Panc1 (cell line): ENCODE results near the gene HMCN2.

Experiments
- POLR2AphosphoS5 ChIP-seq: IDR thresholded peaks from 2 replicates; pipeline ENCODE4 v1.6.1; 2012; ENCODE audit warnings: mild to moderate bottlenecking, low read depth, low read length, moderate library complexity
- REST ChIP-seq, 2 experiments: IDR thresholded peaks; 2 replicates each; pipeline ENCODE4 v1.6.1; 2011 to 2012; ENCODE audit warnings: low read depth in 2 of 2, control low read depth in 1 of 2, low read length in 1 of 2, mild to moderate bottlenecking in 1 of 2, moderate library complexity in 1 of 2; ENCODE audit not compliant: insufficient read depth in 1 of 2
- SIN3A ChIP-seq: IDR thresholded peaks from 2 replicates; pipeline ENCODE4 v1.6.1; 2012; ENCODE audit warnings: low read depth, mild to moderate bottlenecking, low read length, moderate library complexity, borderline replicate concordance; ENCODE audit not compliant: insufficient read depth
- TCF7L2 ChIP-seq: IDR thresholded peaks from 2 replicates; pipeline ENCODE4 v1.6.1; 2011; ENCODE audit warnings: mild to moderate bottlenecking, low read depth, low read length, inconsistent platforms
- TF ChIP-seq, protein P1 (sequence below): fragments of 450-650 bp; IDR thresholded peaks from 2 replicates; pipeline ENCODE4 v1.5.1; 2017; ENCODE audit warnings: mild to moderate bottlenecking

GRCh38 chr9:130331061-130331460 is 65.5 kb downstream of the HMCN2 start:
- TF ChIP-seq, protein P1, sequence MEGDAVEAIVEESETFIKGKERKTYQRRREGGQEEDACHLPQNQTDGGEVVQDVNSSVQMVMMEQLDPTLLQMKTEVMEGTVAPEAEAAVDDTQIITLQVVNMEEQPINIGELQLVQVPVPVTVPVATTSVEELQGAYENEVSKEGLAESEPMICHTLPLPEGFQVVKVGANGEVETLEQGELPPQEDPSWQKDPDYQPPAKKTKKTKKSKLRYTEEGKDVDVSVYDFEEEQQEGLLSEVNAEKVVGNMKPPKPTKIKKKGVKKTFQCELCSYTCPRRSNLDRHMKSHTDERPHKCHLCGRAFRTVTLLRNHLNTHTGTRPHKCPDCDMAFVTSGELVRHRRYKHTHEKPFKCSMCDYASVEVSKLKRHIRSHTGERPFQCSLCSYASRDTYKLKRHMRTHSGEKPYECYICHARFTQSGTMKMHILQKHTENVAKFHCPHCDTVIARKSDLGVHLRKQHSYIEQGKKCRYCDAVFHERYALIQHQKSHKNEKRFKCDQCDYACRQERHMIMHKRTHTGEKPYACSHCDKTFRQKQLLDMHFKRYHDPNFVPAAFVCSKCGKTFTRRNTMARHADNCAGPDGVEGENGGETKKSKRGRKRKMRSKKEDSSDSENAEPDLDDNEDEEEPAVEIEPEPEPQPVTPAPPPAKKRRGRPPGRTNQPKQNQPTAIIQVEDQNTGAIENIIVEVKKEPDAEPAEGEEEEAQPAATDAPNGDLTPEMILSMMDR: no peak
- TF ChIP-seq POLR2AphosphoS5 (no peak), SIN3A (no peak), REST (IDR thresholded peaks at IDR 0.05; ENCODE audit: insufficient read depth in 1 of 2, low read depth in 2 of 2, low read length in 1 of 2) (no peak), TCF7L2 (no peak)
